Ureter (tissue), 1 donor: Measurements from ENCODE around the gene RNF113A. TPM values are rescaled to one million over a fixed set of nuclear protein-coding genes. Genes with fewer than 3 reads are reported as not detected.
"Not testable (repeated sequence)": the region's sequence is repeated elsewhere in the genome, so short reads cannot be mapped to it uniquely, and the experiment has no call there.

Source experiments
- DNase-seq: peaks from one replicate; pipeline ENCODE4 v3.0.0-alpha.2; 2020; ENCODE audit warnings: low spot score
- total RNA-seq: library from RNA; stranded (reverse); gene quantifications from one replicate; pipeline ENCODE4 v1.2.4, GENCODE V29; 2023
- donor health status: DM: yes; HTN: yes; CAD: no.

The RNF113A gene
- total RNA-seq, 1 donor from 2014 or later = 13.0 TPM

GRCh38 chrX:119833905-119834304, 37.6 kb downstream of the RNF113A start:
- no peak for DNase-seq

GRCh38 chrX:119828446-119828845, 43.1 kb downstream of the RNF113A start:
- DNase-seq = no peak

GRCh38 chrX:119826399-119826959, 45.1 kb downstream of the RNF113A start:
- no peak for DNase-seq

GRCh38 chrX:119824221-119824620, 47.3 kb downstream of the RNF113A start:
- DNase-seq = not testable (repeated sequence)

- DNase-seq = not testable (repeated sequence)
Measured at GRCh38 chrX:119821703-119822102, 49.8 kb downstream of the RNF113A start.

Other genes with a start within 250 kb of the RNF113A start
- gene SEPTIN6, start 178.6 kb downstream of the RNF113A start, total RNA-seq = 19.0 TPM
- gene SOWAHD, start 113.1 kb downstream of the RNF113A start, total RNA-seq = 0.57 TPM
- 1,906 TPM for gene RPL39, start 80.1 kb downstream of the RNF113A start, total RNA-seq
- 7.0 TPM for gene UPF3B, start 18.8 kb downstream of the RNF113A start, total RNA-seq
- gene NDUFA1, start 99 bp upstream of the RNF113A start, total RNA-seq = 71.7 TPM
- gene AKAP14, start 24.2 kb upstream of the RNF113A start, total RNA-seq = not detected
- 8.0 TPM for gene NKAP, start 72.0 kb upstream of the RNF113A start, total RNA-seq
- gene RHOXF2B, start 206.0 kb upstream of the RNF113A start, total RNA-seq = not detected
- gene RHOXF1, start 244.2 kb upstream of the RNF113A start, total RNA-seq = not detected